H54 (cell line): ENCODE results near the gene BICC1.

Experiments used
- DNase-seq: peaks from one replicate; pipeline ENCODE4 v3.0.0; 2011; ENCODE audit warnings: low spot score, mixed read lengths; ENCODE audit not compliant: insufficient read length
- FAIRE-seq: peaks from 3 replicates; lab custom pipeline; 2011; peaks lifted over from hg19 to GRCh38; lab: Jason Lieb, UNC
- POLR2A ChIP-seq: IDR thresholded peaks from 2 replicates; pipeline ENCODE4 v1.6.1; 2011; ENCODE audit warnings: low read depth, mild to moderate bottlenecking, low read length

The BICC1 gene

GRCh38 chr10:58714409-58714808 is 201.7 kb downstream of the BICC1 start:
- FAIRE-seq (peak; percentile 80), DNase-seq (no peak)
- no peak for TF ChIP-seq POLR2A

GRCh38 chr10:58715061-58715460 is 202.4 kb downstream of the BICC1 start:
- DNase-seq: no peak
- no peak for FAIRE-seq
- TF ChIP-seq POLR2A: no peak

GRCh38 chr10:58718596-58718995 is 205.9 kb downstream of the BICC1 start:
- FAIRE-seq (no peak), DNase-seq (no peak)

GRCh38 chr10:58721601-58722281 is 209.1 kb downstream of the BICC1 start:
- no peak for TF ChIP-seq POLR2A
- FAIRE-seq: no peak
- no peak for DNase-seq

More at GRCh38 chr10:58718596-58718995, 205.9 kb downstream of the BICC1 start:
- TF ChIP-seq POLR2A: no peak

GRCh38 chr10:58723186-58723585 is 210.5 kb downstream of the BICC1 start:
- DNase-seq (no peak), FAIRE-seq (no peak)
- no peak for TF ChIP-seq POLR2A

- FAIRE-seq (peak; percentile 68), DNase-seq (no peak)
- TF ChIP-seq POLR2A: no peak
These were observed 211.3 kb downstream of the BICC1 start for GRCh38 chr10:58723966-58724365.

GRCh38 chr10:58724781-58725180 is 212.1 kb downstream of the BICC1 start:
- FAIRE-seq: no peak
- DNase-seq: no peak
- TF ChIP-seq POLR2A: no peak

- FAIRE-seq (no peak), DNase-seq (no peak)
- no peak for TF ChIP-seq POLR2A
These were observed 213.2 kb downstream of the BICC1 start for GRCh38 chr10:58725901-58726300.

- TF ChIP-seq POLR2A: no peak
- FAIRE-seq (no peak), DNase-seq (no peak)
These were observed 215.0 kb downstream of the BICC1 start for GRCh38 chr10:58727633-58728032.

- no peak for FAIRE-seq
These were observed 218.6 kb downstream of the BICC1 start for GRCh38 chr10:58731276-58731675.

GRCh38 chr10:58733436-58733835 is 220.8 kb downstream of the BICC1 start:
- DNase-seq: no peak
- TF ChIP-seq POLR2A: no peak
- no peak for FAIRE-seq

More at GRCh38 chr10:58731276-58731675, 218.6 kb downstream of the BICC1 start:
- no peak for TF ChIP-seq POLR2A
- DNase-seq: no peak

- no peak for TF ChIP-seq POLR2A
- no peak for DNase-seq
- FAIRE-seq: no peak
These were observed 221.4 kb downstream of the BICC1 start for GRCh38 chr10:58734116-58734515.

- no peak for FAIRE-seq
- TF ChIP-seq POLR2A: no peak
- no peak for DNase-seq
These were observed 222.0 kb downstream of the BICC1 start for GRCh38 chr10:58734664-58735063.

GRCh38 chr10:58735087-58735486 is 222.4 kb downstream of the BICC1 start:
- no peak for DNase-seq
- FAIRE-seq: no peak
- TF ChIP-seq POLR2A: no peak
